ENCODE data around the gene NEURL1.

Gene NEURL1

GRCh38 chr10:103493362-103493915 is at the start of gene NEURL1:
Gene NEURL1, plus strand, starts transcription at chr10:103493705. Its CDS starts 683 bp downstream, at chr10:103494388.
- TF ChIP-seq CTCF (IDR thresholded peaks at IDR 0.05; ENCODE audit: insufficient read depth, low read length, poor library complexity, severe bottlenecking) = no peak
- no peak for DNase-seq (ENCODE audit: extremely low read depth, insufficient read length)
- Histone ChIP-seq H3K27me3 (replicated peaks; ENCODE audit: control insufficient read depth, insufficient read depth, low read length) (peaks cover 5% of the 10 kb centered on the region), H3K4me3 (replicated peaks; ENCODE audit: low read depth, low read length) (peak within 1 kb of the TSS; percentile 39), H3K36me3 (ENCODE audit: control insufficient read depth, insufficient read depth, low read length) (no peaks in the 10 kb centered on the region)

- no peak overlapping the region for H3K4me3 ChIP-seq (replicated peaks; ENCODE audit: low read depth, low read length)
- DNase-seq (ENCODE audit: extremely low read depth, insufficient read length) = no peak
- H3K27me3 ChIP-seq (replicated peaks; ENCODE audit: control insufficient read depth, insufficient read depth, low read length) = no peaks in the 10 kb centered on the region
- TF ChIP-seq CTCF (IDR thresholded peaks at IDR 0.05; ENCODE audit: insufficient read depth, low read length, poor library complexity, severe bottlenecking) = no peak
- peaks cover 62% of the 10 kb centered on the region for H3K36me3 ChIP-seq (ENCODE audit: control insufficient read depth, insufficient read depth, low read length)
Observed at GRCh38 chr10:103444478-103444877, 49.0 kb upstream of the NEURL1 start.

- DNase-seq (ENCODE audit: extremely low read depth, insufficient read length) = no peak
- Histone ChIP-seq H3K36me3 (ENCODE audit: control insufficient read depth, insufficient read depth, low read length) (peaks cover 56% of the 10 kb centered on the region), H3K27me3 (replicated peaks; ENCODE audit: control insufficient read depth, insufficient read depth, low read length) (no peaks in the 10 kb centered on the region), H3K4me3 (replicated peaks; ENCODE audit: low read depth, low read length) (no peak overlapping the region)
- TF ChIP-seq CTCF (IDR thresholded peaks at IDR 0.05; ENCODE audit: insufficient read depth, low read length, poor library complexity, severe bottlenecking) = no peak
Observed at GRCh38 chr10:103445366-103445765, 48.1 kb upstream of the NEURL1 start.

GRCh38 chr10:103445767-103446567 is 47.5 kb upstream of the NEURL1 start:
- no peaks in the 10 kb centered on the region for H3K27me3 ChIP-seq (replicated peaks; ENCODE audit: control insufficient read depth, insufficient read depth, low read length)
- H3K4me3 ChIP-seq (replicated peaks; ENCODE audit: low read depth, low read length) = no peak overlapping the region
- DNase-seq (ENCODE audit: extremely low read depth, insufficient read length) = no peak
- TF ChIP-seq CTCF (IDR thresholded peaks at IDR 0.05; ENCODE audit: insufficient read depth, low read length, poor library complexity, severe bottlenecking) = no peak
- peaks cover 52% of the 10 kb centered on the region for H3K36me3 ChIP-seq (ENCODE audit: control insufficient read depth, insufficient read depth, low read length)

- Histone ChIP-seq H3K36me3 (ENCODE audit: control insufficient read depth, insufficient read depth, low read length) (peaks cover 46% of the 10 kb centered on the region), H3K27me3 (replicated peaks; ENCODE audit: control insufficient read depth, insufficient read depth, low read length) (no peaks in the 10 kb centered on the region), H3K4me3 (replicated peaks; ENCODE audit: low read depth, low read length) (no peak overlapping the region)
- no peak for TF ChIP-seq CTCF (IDR thresholded peaks at IDR 0.05; ENCODE audit: insufficient read depth, low read length, poor library complexity, severe bottlenecking)
- DNase-seq (ENCODE audit: extremely low read depth, insufficient read length) = no peak
Observed at GRCh38 chr10:103447187-103447586, 46.3 kb upstream of the NEURL1 start.
